KOPT-K1 (cell line): ENCODE results near the gene RNF225.
"Not testable (repeated sequence)": the region's sequence is repeated elsewhere in the genome, so short reads cannot be mapped to it uniquely, and the experiment has no call there.

Source experiments
- H3K27ac ChIP-seq: fragments of 200-600 bp; sonication (generic); 2 replicates; pipeline ENCODE4 v1.5.1; 2016; ENCODE audit warnings: antibody characterized with exemption, mild to moderate bottlenecking, low read depth, low read length; ENCODE audit not compliant: poor library complexity, severe bottlenecking
- H3K36me3 ChIP-seq: fragments of 200-600 bp; sonication (generic); 2 replicates; pipeline ENCODE4 v1.5.1; 2017; ENCODE audit warnings: antibody characterized with exemption, mild to moderate bottlenecking, low read length, moderate library complexity; ENCODE audit not compliant: insufficient read depth
- H3K9me3 ChIP-seq: fragments of 200-600 bp; sonication (generic); 2 replicates; pipeline ENCODE4 v1.5.1; 2017; ENCODE audit warnings: antibody characterized with exemption, low read length, mild to moderate bottlenecking; ENCODE audit not compliant: insufficient read depth, poor library complexity, severe bottlenecking

RNF225 gene

DNA sequence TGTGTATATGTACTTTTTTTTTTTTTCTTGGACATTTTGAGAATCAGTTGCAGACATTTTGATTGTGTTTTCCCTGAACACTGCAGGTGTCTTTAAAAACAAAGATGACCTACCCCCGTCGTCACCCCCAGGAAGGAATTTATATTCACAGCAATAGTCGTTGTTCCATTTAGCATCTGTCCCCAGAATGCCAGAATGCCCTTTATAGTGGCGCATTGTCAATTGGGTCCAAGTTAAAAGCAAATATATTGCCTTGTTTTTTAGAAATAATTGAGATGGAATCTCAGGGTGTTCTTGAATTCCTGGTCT, 1.8 kb upstream of the RNF225 start:
- Histone ChIP-seq H3K9me3 (no peaks in the 10 kb centered on the region), H3K27ac (no peak overlapping the region), H3K36me3 (peaks cover 78% of the 10 kb centered on the region)

DNA sequence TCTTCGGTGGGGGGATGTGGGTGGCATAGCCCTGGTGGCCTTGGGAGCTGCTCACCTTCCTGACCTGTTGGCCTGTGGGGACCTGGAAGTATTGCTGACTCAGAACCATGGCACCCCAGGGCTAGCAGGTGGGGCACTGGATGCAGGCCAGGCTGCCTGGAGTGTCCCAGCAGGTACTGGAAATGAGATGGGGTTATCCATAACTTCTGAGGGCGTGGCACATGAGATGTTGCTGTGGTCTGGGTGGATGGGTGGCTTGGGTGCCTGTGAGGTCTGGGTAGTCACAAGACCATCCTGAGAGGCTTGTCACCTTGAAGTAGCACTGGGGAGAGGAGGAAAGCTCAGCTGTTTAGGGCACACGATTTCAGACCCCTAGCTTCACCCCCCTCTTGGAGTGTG, 636 bp upstream of the RNF225 start:
- Histone ChIP-seq H3K36me3 (peaks cover 69% of the 10 kb centered on the region), H3K27ac (no peak overlapping the region)

DNA sequence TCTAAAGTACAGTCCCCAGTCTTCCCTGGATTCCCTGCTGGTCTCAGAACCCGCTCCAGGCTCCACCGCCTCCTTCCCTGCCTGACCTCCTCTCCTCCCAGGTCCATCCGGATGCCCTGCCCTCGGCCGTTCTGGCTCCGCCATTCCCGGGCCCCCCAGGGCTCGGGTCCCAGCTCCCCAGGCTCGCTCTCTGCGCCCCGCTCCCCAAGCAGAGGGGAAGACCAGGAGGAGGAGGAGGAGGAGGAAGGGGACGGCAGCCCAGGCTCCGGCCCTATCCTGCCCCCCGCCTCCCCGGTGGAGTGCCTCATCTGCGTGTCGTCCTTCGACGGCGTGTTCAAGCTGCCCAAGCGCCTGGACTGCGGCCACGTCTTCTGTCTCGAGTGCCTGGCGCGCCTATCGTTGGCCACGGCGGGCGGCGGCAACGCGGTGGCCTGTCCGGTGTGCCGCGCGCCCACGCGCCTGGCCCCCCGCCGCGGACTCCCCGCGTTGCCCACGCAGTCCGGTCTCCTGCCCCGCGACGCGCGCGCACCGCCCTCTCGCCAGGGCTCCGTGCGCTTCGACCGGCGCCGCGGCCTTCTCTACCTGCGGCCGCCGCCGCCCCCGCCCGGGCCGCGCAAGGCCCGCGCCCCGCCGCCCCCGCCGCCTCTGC, 647 bp downstream of the RNF225 start:
- Histone ChIP-seq H3K36me3 (peaks cover 57% of the 10 kb centered on the region), H3K27ac (no peak overlapping the region), H3K9me3 (no peaks in the 10 kb centered on the region)

More for the DNA sequence above, 636 bp upstream of the RNF225 start:
- H3K9me3 ChIP-seq, result no peaks in the 10 kb centered on the region

DNA sequence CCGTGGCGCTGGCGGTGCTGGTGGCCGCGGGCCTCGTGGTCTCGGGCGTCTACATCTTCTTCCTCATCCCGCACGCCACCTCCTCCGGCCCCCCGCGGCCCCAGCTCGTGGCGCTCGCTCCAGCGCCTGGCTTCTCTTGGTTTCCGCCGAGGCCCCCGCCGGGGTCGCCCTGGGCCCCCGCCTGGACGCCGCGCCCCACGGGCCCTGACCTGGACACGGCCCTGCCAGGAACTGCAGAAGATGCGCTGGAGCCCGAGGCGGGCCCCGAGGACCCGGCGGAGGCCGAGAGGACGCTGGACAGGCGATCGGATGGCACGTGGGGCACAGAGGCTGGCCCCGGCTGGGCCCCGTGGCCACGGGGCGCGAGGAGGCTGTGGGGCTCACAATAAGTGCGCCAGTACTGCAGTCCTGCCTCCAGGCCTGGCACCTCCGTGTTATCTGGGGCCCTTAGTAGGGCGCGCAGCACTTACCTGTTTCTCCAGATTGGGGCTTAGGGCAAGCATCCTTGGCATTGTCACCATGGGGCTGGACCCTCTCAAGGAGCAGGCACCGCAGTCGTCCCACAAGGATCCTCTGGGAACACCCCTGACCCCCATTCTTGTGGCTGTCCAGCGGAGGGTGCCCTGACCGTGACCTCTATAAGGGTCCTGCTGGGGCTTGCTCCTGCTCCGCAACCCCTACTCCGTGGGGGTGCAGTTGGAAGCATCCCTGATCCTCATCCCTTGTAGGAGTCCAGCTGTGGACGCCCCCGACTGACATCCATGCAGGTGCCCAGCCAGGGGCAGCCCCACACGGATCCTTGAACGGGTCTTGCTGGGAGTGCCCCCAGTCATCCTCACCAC, 1.5 kb downstream of the RNF225 start:
- no peak overlapping the region for H3K27ac ChIP-seq
- peaks cover 49% of the 10 kb centered on the region for H3K36me3 ChIP-seq
- H3K9me3 ChIP-seq, result no peaks in the 10 kb centered on the region

DNA sequence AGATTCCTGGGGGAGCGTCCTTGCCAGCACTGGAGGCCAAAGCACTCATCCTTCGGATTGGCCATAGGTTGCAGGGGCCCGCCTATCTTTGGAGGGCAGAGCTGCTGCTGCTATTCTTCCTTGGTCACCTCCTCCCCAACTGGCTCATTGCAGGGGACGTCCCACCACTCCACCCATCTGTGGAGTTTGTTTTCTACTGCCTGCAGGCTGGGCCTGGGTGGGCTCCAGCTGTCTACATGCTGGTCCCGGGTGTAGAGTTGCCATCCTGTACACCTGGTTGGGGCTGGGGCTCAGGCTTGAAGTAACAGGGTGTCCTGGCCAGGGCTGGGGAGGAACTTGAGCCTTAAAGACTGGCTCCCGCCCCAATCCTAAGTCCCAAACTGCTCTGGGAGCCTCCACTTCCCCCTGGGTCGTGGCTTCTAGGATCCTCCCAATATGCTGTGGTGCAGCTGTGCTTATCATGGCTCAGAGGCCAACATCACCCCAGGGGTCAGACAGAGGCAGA, 2.1 kb downstream of the RNF225 start:
- H3K36me3 ChIP-seq, result peaks cover 42% of the 10 kb centered on the region
- no peaks in the 10 kb centered on the region for H3K9me3 ChIP-seq
- H3K27ac ChIP-seq, result no peak overlapping the region

DNA sequence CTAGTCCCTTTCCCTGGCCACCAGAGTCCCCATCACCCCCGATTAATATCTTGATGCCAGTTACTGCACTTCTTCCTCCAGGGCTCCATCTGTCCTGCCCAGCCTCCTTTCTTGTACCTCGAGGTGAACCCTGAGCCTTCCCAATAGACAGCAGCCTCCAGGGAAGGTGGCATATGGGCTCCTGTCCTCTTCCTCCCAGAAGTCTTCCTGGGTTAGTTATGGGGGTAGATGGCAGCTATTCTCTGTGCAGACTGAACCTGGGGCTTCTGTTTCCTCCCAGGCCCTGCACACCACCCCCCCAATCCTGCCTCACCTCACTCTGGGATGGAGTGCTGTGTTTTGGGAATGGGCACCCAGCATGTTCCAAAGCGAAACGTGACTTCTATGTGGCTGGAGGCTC, 2.6 kb downstream of the RNF225 start:
- H3K9me3 ChIP-seq, result no peaks in the 10 kb centered on the region
- no peak overlapping the region for H3K27ac ChIP-seq
- H3K36me3 ChIP-seq, result peaks cover 37% of the 10 kb centered on the region

DNA sequence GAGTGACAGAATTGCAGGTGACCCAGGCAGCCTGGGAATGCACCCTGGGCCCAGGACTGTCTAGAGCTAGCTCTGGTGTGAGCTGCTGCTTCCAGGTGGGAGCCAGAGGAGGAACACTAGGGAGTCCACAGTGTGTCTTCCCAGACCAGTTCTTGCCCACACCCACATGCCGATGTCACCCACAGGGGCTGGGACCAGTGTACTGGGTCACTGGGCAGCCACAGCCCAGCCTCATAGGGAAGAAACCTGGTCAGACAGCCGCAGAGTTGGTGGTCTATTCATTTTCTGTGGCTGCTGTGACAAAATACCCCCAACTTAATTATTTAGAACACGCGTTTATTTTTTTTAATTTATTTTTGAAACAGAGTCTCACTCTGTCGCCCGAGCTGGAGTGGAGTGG, 3.1 kb downstream of the RNF225 start:
- Histone ChIP-seq H3K36me3 (peaks cover 32% of the 10 kb centered on the region), H3K9me3 (no peaks in the 10 kb centered on the region), H3K27ac (no peak overlapping the region)

DNA sequence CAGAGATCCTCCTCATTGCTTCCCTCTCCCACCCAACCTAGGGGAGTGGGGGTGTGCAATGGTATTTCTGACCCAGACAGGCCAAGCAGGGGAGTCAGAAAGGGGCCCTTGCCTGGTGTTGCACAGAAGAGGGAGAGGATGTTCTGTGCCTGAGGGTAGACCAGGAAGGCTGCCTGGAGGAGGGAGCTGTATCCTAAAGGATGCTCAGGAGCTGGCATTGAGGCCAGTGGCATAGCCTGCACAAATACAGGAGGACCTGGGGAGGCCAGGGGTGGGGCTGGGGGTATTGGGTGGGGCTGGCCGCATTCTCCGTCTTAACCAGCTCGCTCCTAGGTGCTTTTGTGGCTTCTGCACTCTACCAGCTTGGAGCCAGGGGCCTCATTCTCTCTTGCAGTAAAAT, 4.4 kb downstream of the RNF225 start:
- no peaks in the 10 kb centered on the region for H3K9me3 ChIP-seq
- H3K36me3 ChIP-seq, result peaks cover 19% of the 10 kb centered on the region
- H3K27ac ChIP-seq, result no peak overlapping the region

DNA sequence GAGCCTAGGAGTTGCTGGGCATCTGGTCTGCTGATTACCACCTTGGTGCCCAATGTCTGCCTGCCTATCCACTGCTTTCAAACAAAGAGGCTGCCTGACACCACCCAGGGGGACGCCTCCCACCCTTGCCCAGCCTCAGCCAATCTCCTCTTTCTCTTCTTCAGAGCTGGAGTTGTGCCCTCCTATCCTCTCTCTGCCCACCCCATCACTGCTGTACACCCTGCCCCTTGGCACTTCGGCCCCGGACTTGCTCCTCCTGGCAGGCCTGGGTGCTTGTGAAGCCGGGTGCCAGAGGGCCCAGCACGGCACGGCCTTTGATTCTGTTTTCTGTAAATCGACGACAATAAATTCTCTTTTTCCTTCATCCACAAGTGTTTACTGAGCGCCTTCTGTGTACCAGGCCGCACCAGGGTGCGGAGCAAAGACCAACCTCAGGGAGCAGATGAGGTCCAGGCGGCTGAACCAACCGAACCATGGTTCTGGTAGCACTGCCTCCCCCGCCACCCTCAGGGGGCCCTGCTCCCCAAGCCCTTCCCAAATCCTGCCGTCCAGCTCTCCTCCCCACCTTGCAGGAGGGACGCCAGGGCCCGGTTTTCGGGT, 5.0 kb downstream of the RNF225 start:
- H3K27ac ChIP-seq, result peak overlapping the region; percentile 14

DNA sequence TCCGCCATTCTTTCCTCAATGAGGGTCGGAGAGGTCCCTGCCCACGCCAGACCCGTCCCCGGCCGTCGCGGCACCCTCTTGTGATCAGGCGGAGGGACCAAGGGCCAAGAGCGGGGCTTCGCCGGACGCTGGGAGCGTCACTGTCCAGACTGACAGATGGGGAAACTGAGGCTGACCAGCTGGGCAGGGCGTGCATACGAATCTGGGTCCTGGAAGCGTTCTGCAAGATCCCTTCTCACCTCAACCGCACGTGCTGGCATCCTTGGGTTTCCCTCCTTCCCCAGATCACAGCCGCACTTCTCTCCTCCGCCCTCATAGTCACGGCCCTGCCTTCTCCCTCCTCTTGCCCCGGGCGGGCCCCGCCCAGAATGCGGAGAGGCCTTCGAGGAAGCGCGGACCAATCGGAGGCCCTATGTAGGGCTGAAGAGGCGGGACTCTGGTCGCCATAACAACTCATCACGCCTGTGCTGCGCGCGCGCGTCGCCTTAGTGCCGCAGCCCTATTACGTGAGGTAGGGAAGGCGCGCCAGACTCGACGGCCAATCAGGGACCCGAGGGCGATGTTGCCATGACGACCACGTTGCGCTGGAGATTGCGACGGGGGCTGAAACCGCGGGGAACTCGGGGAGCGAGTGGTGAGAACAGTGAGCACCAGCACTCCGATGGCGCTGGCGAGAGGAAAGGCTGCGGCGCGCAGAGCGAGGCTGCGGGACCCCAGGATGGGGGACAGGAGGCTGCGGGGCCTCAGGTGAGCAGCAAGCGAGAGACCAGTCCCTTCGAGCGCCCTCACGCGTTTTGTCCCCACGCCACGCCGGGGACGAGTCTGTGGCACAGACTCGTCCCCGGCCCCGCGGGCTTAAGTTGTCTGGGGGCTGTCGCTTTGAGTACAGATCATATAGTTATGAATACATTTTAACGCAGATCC, 5.7 kb downstream of the RNF225 start:
- Histone ChIP-seq H3K36me3 (peaks cover 7% of the 10 kb centered on the region; the same call in 1 of the 2 replicates), H3K27ac (peak overlapping the region; percentile 59), H3K9me3 (no peaks in the 10 kb centered on the region)

More for the DNA sequence above, 5.0 kb downstream of the RNF225 start:
- Histone ChIP-seq H3K36me3 (peaks cover 13% of the 10 kb centered on the region), H3K9me3 (no peaks in the 10 kb centered on the region)

DNA sequence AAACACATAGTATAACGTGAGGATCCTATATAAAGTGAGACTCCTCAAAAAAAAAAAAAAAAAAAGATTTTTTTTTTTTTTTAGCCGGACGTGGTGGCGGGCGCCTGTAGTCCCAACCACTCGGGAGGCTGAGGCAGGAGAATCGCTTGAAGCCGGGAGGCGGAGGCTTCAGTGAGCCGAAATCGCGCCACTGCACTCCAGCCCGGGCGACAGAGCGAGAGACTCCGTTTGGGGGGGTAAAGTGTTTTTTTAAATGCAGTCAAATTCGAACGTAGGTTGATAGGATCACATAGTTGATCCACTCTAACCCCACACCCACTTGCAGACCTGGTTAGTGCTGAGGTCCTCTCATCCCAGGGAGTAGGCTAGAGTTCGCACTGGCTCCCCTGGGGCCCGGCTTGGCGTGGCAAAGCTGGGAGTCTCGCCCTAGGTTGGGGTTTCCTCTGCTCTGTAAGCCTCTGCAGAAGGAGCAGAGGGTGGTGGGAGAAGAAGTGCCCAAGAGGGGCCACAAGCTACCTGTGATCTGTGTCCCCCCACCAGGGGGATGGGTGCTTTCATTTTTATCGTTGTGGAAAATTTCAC, 6.5 kb downstream of the RNF225 start:
- Histone ChIP-seq H3K27ac (peak overlapping the region; percentile 59), H3K9me3 (no peaks in the 10 kb centered on the region), H3K36me3 (peaks cover 6% of the 10 kb centered on the region; the same call in 1 of the 2 replicates)

DNA sequence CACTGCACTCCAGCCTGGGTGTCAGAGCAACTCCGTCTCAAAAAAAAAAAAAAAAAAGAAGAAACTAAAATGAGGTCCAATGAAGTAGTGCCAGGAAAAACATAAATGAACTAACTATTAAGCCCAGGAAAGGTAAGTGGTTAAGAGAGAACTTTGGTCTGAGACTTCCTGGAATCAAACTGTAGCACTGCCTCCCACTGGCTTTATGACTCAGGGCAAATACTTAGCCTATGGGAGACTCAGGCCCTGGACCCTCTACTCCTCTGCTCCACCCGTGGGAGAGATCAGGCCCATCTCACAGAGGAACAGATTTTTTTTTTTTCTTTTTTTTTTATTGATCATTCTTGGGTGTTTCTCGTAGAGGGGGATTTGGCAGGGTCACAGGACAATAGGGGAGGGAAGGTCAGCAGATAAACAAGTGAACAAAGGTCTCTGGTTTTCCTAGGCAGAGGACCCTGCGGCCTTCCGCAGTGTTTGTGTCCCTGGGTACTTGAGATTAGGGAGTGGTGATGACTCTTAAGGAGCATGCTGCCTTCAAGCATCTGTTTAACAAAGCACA, 8.5 kb downstream of the RNF225 start:
- not testable (repeated sequence) for H3K9me3 ChIP-seq, H3K36me3 ChIP-seq, H3K27ac ChIP-seq

DNA sequence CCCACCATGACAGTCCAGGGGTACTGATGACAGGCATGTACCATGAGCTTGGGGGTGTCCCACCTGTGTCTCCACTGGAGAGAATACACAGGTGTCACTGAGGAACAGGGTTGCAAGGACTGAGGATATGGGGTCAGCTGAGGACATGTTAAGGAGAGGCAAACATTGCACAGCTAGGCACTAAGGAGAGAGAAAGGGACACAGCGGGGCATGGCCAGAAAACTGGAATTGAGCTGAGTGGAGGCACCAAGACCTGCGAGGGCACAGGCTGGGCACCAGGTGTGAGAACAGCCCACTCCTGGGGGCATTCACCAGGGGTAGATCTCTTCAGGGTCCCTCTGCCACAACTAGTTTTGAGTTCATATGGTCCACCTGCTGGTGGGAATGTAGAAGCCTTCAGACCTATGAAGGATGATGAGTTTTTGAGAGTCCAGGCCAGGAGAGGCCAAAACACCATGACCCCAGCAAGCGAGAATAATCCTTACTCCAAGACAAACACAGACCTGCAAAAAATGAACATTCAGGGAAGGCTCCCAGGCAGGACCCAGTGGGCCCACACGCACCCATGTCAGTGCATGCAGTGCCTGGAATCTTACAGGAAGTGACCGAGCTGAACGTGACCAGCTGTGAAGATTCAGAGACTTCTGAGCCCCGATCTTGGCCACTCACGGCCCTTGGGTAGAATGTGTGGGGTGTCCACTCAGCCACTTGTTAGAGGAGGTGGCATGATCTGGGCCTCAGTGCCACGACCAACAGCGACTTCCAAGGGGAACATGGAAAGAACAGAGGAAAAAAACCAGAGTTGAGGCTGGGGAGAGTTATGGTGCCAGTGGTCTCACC, 11.6 kb downstream of the RNF225 start:
- Histone ChIP-seq H3K36me3 (no peaks in the 10 kb centered on the region), H3K27ac (peak overlapping the region; percentile 78), H3K9me3 (no peaks in the 10 kb centered on the region)
